Measurements from ENCODE around the gene FBXW5. TPM values are rescaled to one million over a fixed set of nuclear protein-coding genes. Genes with fewer than 3 reads are reported as not detected.

Gene FBXW5
- total RNA-seq, 1 donor from 2014 or later, result 157 TPM

DNA sequence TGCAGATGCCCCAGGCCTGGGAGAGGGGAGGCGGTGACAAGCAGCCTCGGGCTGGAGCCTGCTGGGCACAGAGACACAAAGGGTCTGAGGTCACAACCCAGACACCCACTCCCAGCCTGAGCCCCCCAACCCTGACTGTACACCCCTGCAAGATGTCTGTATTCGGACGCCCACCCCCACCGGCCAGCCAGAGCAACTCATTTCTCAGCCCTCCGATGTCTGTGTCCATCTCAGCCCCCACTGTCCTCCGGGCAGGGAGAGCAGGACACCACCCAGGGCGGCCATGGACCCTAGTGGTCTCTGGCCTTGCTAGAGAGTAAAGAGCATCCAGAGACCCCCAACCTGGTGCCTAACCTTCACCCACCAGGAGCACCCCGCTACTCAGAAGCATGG, 11.4 kb upstream of the FBXW5 start:
- Histone ChIP-seq H3K27ac (replicated peaks) (no peak overlapping the region), H3K4me1 (peaks cover 21% of the 10 kb centered on the region), H3K27me3 (ENCODE audit: low read depth) (no peaks in the 10 kb centered on the region), H3K4me3 (no peak overlapping the region), H3K36me3 (no peaks in the 10 kb centered on the region), H3K9me3 (replicated peaks) (no peaks in the 10 kb centered on the region)
- DNase-seq, result no peak
- intact Hi-C loops (cut with micrococcal nuclease), result no loop called here
- TF ChIP-seq, protein P1, sequence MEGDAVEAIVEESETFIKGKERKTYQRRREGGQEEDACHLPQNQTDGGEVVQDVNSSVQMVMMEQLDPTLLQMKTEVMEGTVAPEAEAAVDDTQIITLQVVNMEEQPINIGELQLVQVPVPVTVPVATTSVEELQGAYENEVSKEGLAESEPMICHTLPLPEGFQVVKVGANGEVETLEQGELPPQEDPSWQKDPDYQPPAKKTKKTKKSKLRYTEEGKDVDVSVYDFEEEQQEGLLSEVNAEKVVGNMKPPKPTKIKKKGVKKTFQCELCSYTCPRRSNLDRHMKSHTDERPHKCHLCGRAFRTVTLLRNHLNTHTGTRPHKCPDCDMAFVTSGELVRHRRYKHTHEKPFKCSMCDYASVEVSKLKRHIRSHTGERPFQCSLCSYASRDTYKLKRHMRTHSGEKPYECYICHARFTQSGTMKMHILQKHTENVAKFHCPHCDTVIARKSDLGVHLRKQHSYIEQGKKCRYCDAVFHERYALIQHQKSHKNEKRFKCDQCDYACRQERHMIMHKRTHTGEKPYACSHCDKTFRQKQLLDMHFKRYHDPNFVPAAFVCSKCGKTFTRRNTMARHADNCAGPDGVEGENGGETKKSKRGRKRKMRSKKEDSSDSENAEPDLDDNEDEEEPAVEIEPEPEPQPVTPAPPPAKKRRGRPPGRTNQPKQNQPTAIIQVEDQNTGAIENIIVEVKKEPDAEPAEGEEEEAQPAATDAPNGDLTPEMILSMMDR (IDR thresholded peaks at IDR 0.05; ENCODE audit: borderline replicate concordance), result no peak

DNA sequence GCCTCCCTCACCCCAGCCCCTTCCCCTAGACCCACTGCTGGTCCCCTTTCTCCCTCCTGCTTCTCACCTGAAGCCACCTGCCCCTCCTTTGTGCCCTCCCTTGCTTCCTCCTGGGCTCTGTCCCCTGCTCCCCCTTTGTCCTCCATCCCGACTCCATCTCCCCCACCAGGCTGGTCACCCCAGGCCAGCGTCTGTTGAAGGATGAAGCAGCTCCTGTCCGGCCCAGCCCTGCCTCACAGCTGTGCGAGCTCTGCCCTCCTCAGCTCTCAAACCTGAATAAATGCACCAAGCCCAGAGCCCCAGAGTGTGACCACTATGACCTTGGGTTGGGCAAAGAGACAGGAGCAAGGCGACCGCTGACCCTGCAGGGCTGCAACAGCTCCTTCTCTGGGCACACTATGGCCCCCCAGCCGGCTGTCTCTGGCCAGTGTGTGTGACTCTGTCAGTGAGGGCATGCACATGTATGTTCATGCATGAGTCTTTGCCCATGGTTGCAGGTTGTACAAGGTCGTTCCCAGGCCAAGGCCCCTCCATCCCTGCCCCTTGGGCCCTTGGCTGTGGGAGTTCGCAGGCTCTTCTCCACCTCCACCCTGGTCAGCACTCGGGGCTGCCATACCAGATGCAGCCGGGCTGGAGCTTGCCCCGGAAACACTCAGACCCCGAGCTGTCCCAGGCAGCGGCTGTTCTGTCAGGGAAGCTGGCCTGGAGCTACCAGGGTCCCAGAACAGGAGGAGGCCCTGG, 10.8 kb upstream of the FBXW5 start:
- DNase-seq, result no peak
- H3K27me3 ChIP-seq (ENCODE audit: low read depth), result no peaks in the 10 kb centered on the region
- peaks cover 24% of the 10 kb centered on the region for H3K4me1 ChIP-seq
- intact Hi-C loops (cut with micrococcal nuclease), result no loop called here
- H3K36me3 ChIP-seq, result no peaks in the 10 kb centered on the region
- H3K4me3 ChIP-seq, result no peak overlapping the region
- no peak overlapping the region for H3K27ac ChIP-seq (replicated peaks)
- TF ChIP-seq, protein P1 (IDR thresholded peaks at IDR 0.05; ENCODE audit: borderline replicate concordance), result no peak
- H3K9me3 ChIP-seq (replicated peaks), result no peaks in the 10 kb centered on the region

DNA sequence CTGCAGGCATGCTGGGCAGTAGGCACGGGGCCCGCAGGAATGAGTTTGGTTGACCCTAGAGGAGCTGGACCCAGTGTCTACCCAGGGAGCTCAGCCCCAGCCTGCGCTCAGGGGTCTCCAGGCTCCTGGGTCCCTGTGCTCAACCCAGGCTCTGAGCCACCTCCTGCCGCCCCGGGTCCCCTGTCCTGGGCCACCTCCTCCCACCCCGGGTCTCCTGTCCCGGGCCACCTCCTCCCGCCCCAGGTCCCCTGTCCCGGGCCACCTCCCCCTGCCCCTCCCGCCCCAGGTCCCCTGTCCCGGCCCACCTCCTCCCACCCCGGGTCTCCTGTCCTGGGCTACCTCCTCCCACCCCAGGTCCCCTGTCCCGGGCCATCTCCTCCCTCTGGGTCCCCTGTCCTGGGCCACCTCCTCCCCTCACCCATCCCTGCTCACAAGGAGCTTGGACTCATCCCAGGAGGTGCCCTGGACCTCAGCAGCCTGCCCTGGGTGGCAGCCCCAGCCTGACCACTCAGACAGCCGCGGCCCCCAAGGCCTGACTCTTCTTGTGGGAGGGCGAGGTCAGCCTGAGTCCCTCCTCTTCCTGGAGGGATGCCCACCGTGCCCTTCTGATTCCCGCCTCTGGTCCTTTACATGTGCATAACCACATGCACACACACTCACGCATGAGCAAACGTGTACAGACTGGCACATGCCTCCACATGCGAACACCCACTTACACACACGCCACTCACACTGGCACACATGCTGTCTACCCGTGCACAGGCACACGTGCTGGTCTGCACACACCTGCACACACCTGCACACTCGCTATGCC, 9.9 kb upstream of the FBXW5 start:
- TF ChIP-seq, protein P1 (IDR thresholded peaks at IDR 0.05; ENCODE audit: borderline replicate concordance), result no peak
- intact Hi-C loops (cut with micrococcal nuclease), result no loop called here
- no peaks in the 10 kb centered on the region for H3K36me3 ChIP-seq
- H3K9me3 ChIP-seq (replicated peaks), result no peaks in the 10 kb centered on the region
- H3K27me3 ChIP-seq (ENCODE audit: low read depth), result no peaks in the 10 kb centered on the region
- H3K4me1 ChIP-seq, result peaks cover 31% of the 10 kb centered on the region
- no peak for DNase-seq
- no peak overlapping the region for H3K27ac ChIP-seq (replicated peaks)
- H3K4me3 ChIP-seq, result no peak overlapping the region

DNA sequence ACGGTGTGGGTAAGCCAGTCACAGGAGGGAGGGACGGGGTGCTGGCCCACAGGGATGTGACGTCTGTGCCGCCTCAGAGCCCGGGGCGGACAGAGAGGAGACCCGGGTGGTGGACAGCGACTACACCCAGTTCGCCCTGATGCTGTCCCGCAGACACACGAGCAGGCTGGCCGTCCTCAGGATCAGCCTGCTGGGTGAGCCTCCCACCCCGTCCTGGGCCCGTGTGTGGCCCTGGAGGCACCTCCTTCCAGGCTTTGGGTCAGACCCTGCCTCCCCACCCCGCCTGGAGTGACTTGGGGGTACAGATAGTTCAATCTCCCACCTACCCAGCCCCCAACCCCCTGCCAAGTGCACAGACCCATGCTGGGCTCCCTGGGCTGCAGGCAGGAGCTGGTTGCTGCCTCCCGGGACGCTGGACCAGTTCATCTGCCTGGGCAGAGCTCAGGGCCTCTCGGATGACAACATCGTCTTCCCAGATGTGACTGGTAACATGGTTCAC, 9.3 kb upstream of the FBXW5 start:
- H3K9me3 ChIP-seq (replicated peaks), result no peaks in the 10 kb centered on the region
- no peak for DNase-seq
- TF ChIP-seq, protein P1 (IDR thresholded peaks at IDR 0.05; ENCODE audit: borderline replicate concordance), result no peak
- H3K4me3 ChIP-seq, result no peak overlapping the region
- peaks cover 38% of the 10 kb centered on the region for H3K4me1 ChIP-seq
- no peaks in the 10 kb centered on the region for H3K27me3 ChIP-seq (ENCODE audit: low read depth)
- no peak overlapping the region for H3K27ac ChIP-seq (replicated peaks)
- intact Hi-C loops (cut with micrococcal nuclease), result no loop called here
- no peaks in the 10 kb centered on the region for H3K36me3 ChIP-seq

DNA sequence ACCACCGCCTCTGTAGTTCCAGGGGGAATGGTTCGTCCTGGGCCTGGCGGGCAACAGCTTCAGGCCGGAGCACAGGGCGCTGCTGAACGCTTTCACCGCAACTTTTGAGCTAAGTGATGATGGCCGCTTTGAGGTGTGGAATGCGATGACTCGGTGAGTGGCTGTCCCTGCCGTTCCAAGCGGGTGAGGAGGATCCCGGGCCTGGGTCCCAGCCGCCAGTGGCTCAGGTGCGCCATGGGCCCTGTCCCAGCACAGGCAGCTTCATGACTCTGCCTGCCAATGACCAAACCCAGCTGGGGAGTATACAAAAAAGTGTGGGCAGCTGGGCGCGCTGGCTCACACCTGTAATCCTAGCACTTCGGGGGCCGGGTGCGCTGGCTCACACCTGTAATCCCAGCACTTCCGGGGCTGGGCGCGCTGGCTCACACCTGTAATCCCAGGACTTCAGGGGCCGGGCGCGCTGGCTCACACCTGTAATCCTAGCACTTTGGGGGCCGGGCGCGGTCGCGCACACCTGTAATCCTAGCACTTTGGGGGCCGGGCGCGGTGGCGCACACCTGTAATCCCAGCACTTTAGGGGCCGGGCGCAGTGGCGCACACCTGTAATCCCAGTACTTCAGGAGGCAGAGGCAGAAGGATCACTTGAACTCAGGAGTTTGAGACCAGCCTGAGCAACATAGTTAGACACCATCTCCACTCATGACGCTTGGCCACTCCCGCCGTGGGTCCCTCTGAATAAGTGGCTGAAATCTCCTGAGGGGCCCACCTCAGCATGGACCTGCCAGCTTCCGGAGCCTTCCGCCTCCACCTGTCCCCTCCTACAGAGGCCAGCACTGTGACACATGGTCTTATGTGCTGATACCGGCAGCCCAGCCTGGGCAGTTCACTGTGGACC, 8.6 kb upstream of the FBXW5 start:
- Histone ChIP-seq H3K27me3 (ENCODE audit: low read depth) (no peaks in the 10 kb centered on the region), H3K4me1 (peaks cover 45% of the 10 kb centered on the region), H3K36me3 (no peaks in the 10 kb centered on the region), H3K27ac (replicated peaks) (peak overlapping the region; percentile 94), H3K4me3 (peak overlapping the region; percentile 34), H3K9me3 (replicated peaks) (no peaks in the 10 kb centered on the region)
- intact Hi-C loops (cut with micrococcal nuclease), result no loop called here
- TF ChIP-seq, protein P1 (IDR thresholded peaks at IDR 0.05; ENCODE audit: borderline replicate concordance), result no peak
- DNase-seq, result no peak
